ENCODE results near the gene TRPC4AP. TPM values are rescaled to one million over a fixed set of nuclear protein-coding genes. Genes with fewer than 3 reads are reported as not detected.
A peak's percentile ranks its signal among the peaks of the same experiment; 100 is the strongest.

The TRPC4AP gene
- polyA plus RNA-seq, 4 donors = 32.4 to 52.7 (median 42.2) TPM

DNA sequence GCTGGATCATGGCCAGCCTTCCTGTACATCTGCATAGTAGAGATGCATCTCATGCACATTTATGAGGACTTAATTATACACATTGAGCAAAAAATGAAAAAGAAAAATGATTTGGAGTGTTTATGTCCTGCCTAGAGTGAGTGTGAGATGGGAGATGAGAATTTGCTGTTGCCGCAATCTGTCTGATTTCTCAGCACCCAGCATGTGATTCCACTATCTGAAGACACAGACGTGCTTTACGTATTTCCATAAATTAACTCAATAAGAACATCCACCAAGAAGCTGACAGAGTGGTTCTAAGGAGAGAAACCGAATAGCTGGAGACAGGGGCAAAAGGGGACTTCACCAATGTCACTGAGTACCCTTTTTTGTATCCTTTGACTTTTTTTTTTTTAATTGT lies 39.3 kb upstream of the TRPC4AP start:
- Histone ChIP-seq H3K27me3 (ENCODE audit: control insufficient read depth in 3 of 3, insufficient read depth in 3 of 3, low read length in 3 of 3) (no peaks in the 10 kb centered on the region), H3K36me3 (ENCODE audit: control insufficient read depth in 3 of 3, insufficient read depth in 2 of 3, low read depth in 1 of 3, low read length in 3 of 3) (peaks cover 16 to 68% (median 23%) of the 10 kb centered on the region in 3 donors), H3K9me3 (ENCODE audit: control insufficient read depth in 2 of 2, insufficient read depth in 1 of 2, low read depth in 1 of 2, low read length in 1 of 2) (no peaks in the 10 kb centered on the region), H3K4me3 (ENCODE audit: low read depth in 1 of 3, low read length in 3 of 3) (no peak overlapping the region), H3K4me1 (ENCODE audit: control insufficient read depth in 3 of 3, insufficient read depth in 2 of 3, low read depth in 1 of 3, low read length in 2 of 3) (no peaks in the 10 kb centered on the region), H3K27ac (ENCODE audit: low read depth in 1 of 3, low read length in 2 of 3) (no peak overlapping the region)
- DNase-seq = no peak
- FAIRE-seq = no peak
- 90 to 98% (median 91%) methylated on average over 4 of the region's 4 CpGs for WGBS, 3 donors

DNA sequence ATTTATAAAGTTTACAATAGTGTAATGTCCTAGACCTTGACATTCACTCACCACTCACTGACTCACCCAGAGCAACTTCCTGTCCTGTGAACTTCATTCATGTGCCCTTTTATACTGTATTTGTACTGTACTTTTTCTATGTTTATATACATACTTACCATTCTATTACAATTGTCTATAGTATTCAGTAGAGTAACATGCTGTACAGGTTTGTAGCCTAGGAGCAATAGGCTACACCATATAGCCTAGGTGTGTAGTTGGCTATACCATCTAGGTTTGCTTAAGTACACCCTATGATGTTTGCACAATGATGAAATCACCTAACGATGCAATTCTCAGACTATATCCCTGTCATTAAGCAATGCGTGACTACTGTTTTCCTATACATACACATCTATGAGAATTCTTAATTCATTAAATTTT lies 37.1 kb upstream of the TRPC4AP start:
- FAIRE-seq (no peak), DNase-seq (peak; percentile 20 to 27)
- 45 to 80% (median 72%) methylated on average over 2 of the region's 2 CpGs for WGBS, 3 donors
- Histone ChIP-seq H3K9me3 (ENCODE audit: control insufficient read depth in 2 of 2, insufficient read depth in 1 of 2, low read depth in 1 of 2, low read length in 1 of 2) (no peaks in the 10 kb centered on the region), H3K27ac (ENCODE audit: low read depth in 1 of 3, low read length in 2 of 3) (no peak overlapping the region), H3K27me3 (ENCODE audit: control insufficient read depth in 3 of 3, insufficient read depth in 3 of 3, low read length in 3 of 3) (no peaks in the 10 kb centered on the region), H3K36me3 (ENCODE audit: control insufficient read depth in 3 of 3, insufficient read depth in 2 of 3, low read depth in 1 of 3, low read length in 3 of 3) (peaks cover 16 to 60% (median 19%) of the 10 kb centered on the region in 3 donors), H3K4me1 (ENCODE audit: control insufficient read depth in 3 of 3, insufficient read depth in 2 of 3, low read depth in 1 of 3, low read length in 2 of 3) (no peaks in the 10 kb centered on the region), H3K4me3 (ENCODE audit: low read depth in 1 of 3, low read length in 3 of 3) (no peak overlapping the region)

DNA sequence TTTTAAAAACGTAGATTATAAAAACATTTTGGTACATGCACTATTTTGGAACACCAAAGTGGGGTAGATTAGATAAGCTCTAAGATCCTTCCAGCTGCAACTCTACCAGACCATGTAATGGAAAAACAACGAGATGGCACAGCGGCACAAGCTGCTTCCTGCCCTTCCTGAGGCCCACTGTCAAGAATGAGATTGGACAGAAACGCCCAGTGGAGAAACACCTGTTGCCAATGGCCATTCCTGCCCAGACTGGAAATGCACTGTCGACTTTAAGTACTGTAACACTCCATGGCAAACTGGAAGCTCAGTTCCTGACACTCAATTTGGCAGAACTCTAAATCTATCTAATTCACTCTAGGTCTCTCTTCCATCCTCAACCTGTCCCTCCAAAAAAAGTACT lies 33.1 kb upstream of the TRPC4AP start:
- FAIRE-seq = no peak
- Histone ChIP-seq H3K4me1 (ENCODE audit: control insufficient read depth in 3 of 3, insufficient read depth in 2 of 3, low read depth in 1 of 3, low read length in 2 of 3) (no peaks in the 10 kb centered on the region), H3K36me3 (ENCODE audit: control insufficient read depth in 3 of 3, insufficient read depth in 2 of 3, low read depth in 1 of 3, low read length in 3 of 3) (peaks cover 23 to 52% (median 26%) of the 10 kb centered on the region in 3 donors), H3K27ac (ENCODE audit: low read depth in 1 of 3, low read length in 2 of 3) (no peak overlapping the region), H3K27me3 (ENCODE audit: control insufficient read depth in 3 of 3, insufficient read depth in 3 of 3, low read length in 3 of 3) (no peaks in the 10 kb centered on the region), H3K9me3 (ENCODE audit: control insufficient read depth in 2 of 2, insufficient read depth in 1 of 2, low read depth in 1 of 2, low read length in 1 of 2) (no peaks in the 10 kb centered on the region), H3K4me3 (ENCODE audit: low read depth in 1 of 3, low read length in 3 of 3) (no peak overlapping the region)
- 89 to 96% (median 92%) methylated on average over 5 of the region's 5 CpGs for WGBS, 3 donors
- no peak for DNase-seq

DNA sequence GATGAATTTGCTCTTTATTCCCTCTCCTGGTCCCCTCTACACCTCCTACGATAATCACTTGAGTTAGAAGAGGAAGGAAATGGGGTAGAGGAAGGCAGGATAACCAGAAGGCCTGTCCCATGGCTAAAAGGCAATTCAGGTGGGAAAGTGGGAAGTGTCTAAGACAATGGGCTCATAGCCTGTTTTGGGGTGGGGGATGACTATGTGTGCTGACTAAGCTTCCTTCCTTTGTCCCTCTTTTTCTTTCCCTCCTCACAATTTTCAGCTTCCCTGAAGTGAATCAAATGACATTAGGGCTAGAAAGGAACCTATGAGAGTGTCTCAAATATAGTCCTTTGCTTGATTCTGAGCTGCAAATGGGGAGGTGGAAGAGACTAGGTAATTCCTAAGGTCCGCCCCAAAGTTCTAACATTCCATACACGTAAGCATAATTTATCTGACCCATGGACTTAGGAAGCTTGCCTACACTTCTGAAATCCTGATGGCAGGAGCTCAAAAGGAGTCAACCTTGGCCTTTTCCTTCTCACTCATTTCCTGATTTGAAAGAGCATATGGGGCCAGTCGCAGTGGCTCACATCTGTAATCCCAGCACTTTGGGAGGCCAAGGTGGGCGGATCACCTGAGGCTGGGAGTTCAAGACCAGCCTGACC lies 30.3 kb upstream of the TRPC4AP start:
- no peak for FAIRE-seq
- H3K4me1 ChIP-seq (ENCODE audit: control insufficient read depth in 3 of 3, insufficient read depth in 2 of 3, low read depth in 1 of 3, low read length in 2 of 3) = no peaks in the 10 kb centered on the region

DNA sequence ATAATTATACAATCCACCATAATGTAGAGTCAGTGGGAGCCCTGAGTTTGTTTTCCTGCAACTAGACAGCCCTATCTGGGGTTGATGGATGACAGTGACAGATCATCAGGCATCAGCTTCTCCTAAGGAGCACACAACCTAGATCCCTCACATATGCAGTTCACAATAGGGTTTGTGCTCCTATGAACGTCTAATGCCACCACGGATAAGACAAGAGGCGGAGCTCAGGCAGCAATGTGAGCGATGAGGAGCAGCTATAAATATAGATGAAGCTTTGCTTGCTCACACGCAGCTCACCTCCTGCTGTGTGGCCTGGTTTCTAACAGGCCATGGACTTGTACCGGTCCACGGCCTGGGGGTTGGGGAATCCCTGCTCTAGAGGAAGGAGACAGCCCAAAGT lies 28.6 kb upstream of the TRPC4AP start:
- no peak for FAIRE-seq
- Histone ChIP-seq H3K9me3 (ENCODE audit: control insufficient read depth in 2 of 2, insufficient read depth in 1 of 2, low read depth in 1 of 2, low read length in 1 of 2) (no peaks in the 10 kb centered on the region), H3K27ac (ENCODE audit: low read depth in 1 of 3, low read length in 2 of 3) (no peak overlapping the region), H3K36me3 (ENCODE audit: control insufficient read depth in 3 of 3, insufficient read depth in 2 of 3, low read depth in 1 of 3, low read length in 3 of 3) (peaks cover 24 to 55% (median 27%) of the 10 kb centered on the region in 3 donors), H3K4me3 (ENCODE audit: low read depth in 1 of 3, low read length in 3 of 3) (no peak overlapping the region), H3K4me1 (ENCODE audit: control insufficient read depth in 3 of 3, insufficient read depth in 2 of 3, low read depth in 1 of 3, low read length in 2 of 3) (no peaks in the 10 kb centered on the region), H3K27me3 (ENCODE audit: control insufficient read depth in 3 of 3, insufficient read depth in 3 of 3, low read length in 3 of 3) (no peaks in the 10 kb centered on the region)
- DNase-seq = no peak
- WGBS, 3 donors = 93 to 98% (median 95%) methylated on average over 7 of the region's 7 CpGs

More for the DNA sequence above, 30.3 kb upstream of the TRPC4AP start:
- H3K9me3 ChIP-seq (ENCODE audit: control insufficient read depth in 2 of 2, insufficient read depth in 1 of 2, low read depth in 1 of 2, low read length in 1 of 2) = no peaks in the 10 kb centered on the region
- H3K36me3 ChIP-seq (ENCODE audit: control insufficient read depth in 3 of 3, insufficient read depth in 2 of 3, low read depth in 1 of 3, low read length in 3 of 3) = peaks cover 24 to 55% (median 27%) of the 10 kb centered on the region in 3 donors
- H3K27ac ChIP-seq (ENCODE audit: low read depth in 1 of 3, low read length in 2 of 3) = no peak overlapping the region
- no peak for DNase-seq
- H3K4me3 ChIP-seq (ENCODE audit: low read depth in 1 of 3, low read length in 3 of 3) = no peak overlapping the region
- H3K27me3 ChIP-seq (ENCODE audit: control insufficient read depth in 3 of 3, insufficient read depth in 3 of 3, low read length in 3 of 3) = no peaks in the 10 kb centered on the region
- 82 to 96% (median 89%) methylated on average over 5 of the region's 5 CpGs for WGBS, 3 donors

DNA sequence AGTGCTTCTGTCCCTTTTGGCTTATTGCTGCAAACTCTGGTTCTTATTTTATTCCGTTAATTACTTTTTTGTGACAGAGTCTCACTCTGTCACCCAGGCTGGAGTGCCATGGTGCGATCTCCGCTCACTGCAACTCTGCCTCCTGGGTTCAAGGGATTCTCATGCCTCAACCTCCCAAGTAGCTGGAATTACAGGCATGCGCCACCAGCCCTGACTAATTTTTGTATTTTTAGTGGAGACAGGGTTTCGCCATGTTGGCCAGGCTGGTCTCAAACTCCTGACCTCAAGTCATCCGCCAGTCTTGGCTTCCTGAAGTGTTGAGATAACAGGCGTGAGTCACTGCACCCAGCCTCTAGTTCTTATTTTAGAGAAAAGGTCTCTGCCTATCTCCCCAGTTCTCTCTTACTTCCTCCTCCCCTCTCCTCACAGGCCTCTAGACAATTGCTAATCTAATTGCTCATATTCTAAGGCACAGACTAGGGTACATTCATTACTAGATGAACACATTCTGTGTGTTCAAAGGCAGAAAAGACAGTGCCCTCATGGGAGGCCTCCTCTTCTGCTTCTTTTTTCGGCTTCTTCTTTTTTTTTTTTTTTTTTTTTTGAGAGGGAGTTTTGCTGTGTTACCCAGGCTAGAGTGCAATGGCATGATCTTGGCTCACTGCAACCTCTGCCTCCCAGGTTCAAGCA lies 27.6 kb upstream of the TRPC4AP start:
- no peaks in the 10 kb centered on the region for H3K27me3 ChIP-seq (ENCODE audit: control insufficient read depth in 3 of 3, insufficient read depth in 3 of 3, low read length in 3 of 3)
- DNase-seq = no peak
- 81 to 90% (median 81%) methylated on average over 8 of the region's 8 CpGs for WGBS, 3 donors
- no peaks in the 10 kb centered on the region for H3K9me3 ChIP-seq (ENCODE audit: control insufficient read depth in 2 of 2, insufficient read depth in 1 of 2, low read depth in 1 of 2, low read length in 1 of 2)
- no peaks in the 10 kb centered on the region for H3K4me1 ChIP-seq (ENCODE audit: control insufficient read depth in 3 of 3, insufficient read depth in 2 of 3, low read depth in 1 of 3, low read length in 2 of 3)
- FAIRE-seq = no peak
- no peak overlapping the region for H3K4me3 ChIP-seq (ENCODE audit: low read depth in 1 of 3, low read length in 3 of 3)
- H3K27ac ChIP-seq (ENCODE audit: low read depth in 1 of 3, low read length in 2 of 3) = no peak overlapping the region
- H3K36me3 ChIP-seq (ENCODE audit: control insufficient read depth in 3 of 3, insufficient read depth in 2 of 3, low read depth in 1 of 3, low read length in 3 of 3) = peaks cover 23 to 56% (median 30%) of the 10 kb centered on the region in 3 donors

DNA sequence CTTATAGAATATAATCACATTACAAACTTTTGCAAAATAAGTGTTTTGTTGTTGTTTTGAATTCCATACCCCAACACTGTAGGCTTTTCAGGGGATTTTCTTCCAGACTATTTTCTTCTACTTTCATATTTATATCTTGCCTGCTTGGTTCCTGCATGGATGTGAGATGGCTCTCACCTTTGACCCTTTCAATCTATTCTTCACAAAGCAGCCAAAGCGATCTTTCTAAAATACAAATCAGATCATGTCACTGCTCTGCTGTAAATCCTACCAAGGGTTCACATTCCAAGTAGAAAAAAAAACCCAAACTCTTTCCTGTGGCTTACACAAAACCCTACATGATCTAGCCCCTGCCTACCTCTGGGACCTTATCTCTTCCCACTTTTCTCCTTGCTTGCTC lies 25.0 kb upstream of the TRPC4AP start:
- FAIRE-seq (no peak), DNase-seq (no peak)
- Histone ChIP-seq H3K27ac (ENCODE audit: low read depth in 1 of 3, low read length in 2 of 3) (no peak overlapping the region), H3K36me3 (ENCODE audit: control insufficient read depth in 3 of 3, insufficient read depth in 2 of 3, low read depth in 1 of 3, low read length in 3 of 3) (peaks cover 13 to 54% (median 20%) of the 10 kb centered on the region in 3 donors), H3K4me3 (ENCODE audit: low read depth in 1 of 3, low read length in 3 of 3) (no peak overlapping the region), H3K27me3 (ENCODE audit: control insufficient read depth in 3 of 3, insufficient read depth in 3 of 3, low read length in 3 of 3) (no peaks in the 10 kb centered on the region), H3K9me3 (ENCODE audit: control insufficient read depth in 2 of 2, insufficient read depth in 1 of 2, low read depth in 1 of 2, low read length in 1 of 2) (no peaks in the 10 kb centered on the region), H3K4me1 (ENCODE audit: control insufficient read depth in 3 of 3, insufficient read depth in 2 of 3, low read depth in 1 of 3, low read length in 2 of 3) (no peaks in the 10 kb centered on the region)
- 87 to 100% (median 87%) methylated on average over 1 of the region's 1 CpG for WGBS, 3 donors

- no peaks in the 10 kb centered on the region for H3K4me1 ChIP-seq (ENCODE audit: control insufficient read depth in 3 of 3, insufficient read depth in 2 of 3, low read depth in 1 of 3, low read length in 2 of 3)
- no peak for DNase-seq
- H3K36me3 ChIP-seq (ENCODE audit: control insufficient read depth in 3 of 3, insufficient read depth in 2 of 3, low read depth in 1 of 3, low read length in 3 of 3) = peaks cover 11 to 54% (median 20%) of the 10 kb centered on the region in 3 donors
- no peak overlapping the region for H3K27ac ChIP-seq (ENCODE audit: low read depth in 1 of 3, low read length in 2 of 3)
- no peak overlapping the region for H3K4me3 ChIP-seq (ENCODE audit: low read depth in 1 of 3, low read length in 3 of 3)
- FAIRE-seq = no peak
- H3K27me3 ChIP-seq (ENCODE audit: control insufficient read depth in 3 of 3, insufficient read depth in 3 of 3, low read length in 3 of 3) = no peaks in the 10 kb centered on the region
- H3K9me3 ChIP-seq (ENCODE audit: control insufficient read depth in 2 of 2, insufficient read depth in 1 of 2, low read depth in 1 of 2, low read length in 1 of 2) = no peaks in the 10 kb centered on the region
These were observed 24.6 kb upstream of the TRPC4AP start for GRCh38 chr20:35117196-35117595.
